Adrenal gland (tissue), 12 donors: ENCODE results near the gene GJA4. TPM values are rescaled to one million over a fixed set of nuclear protein-coding genes. Genes with fewer than 3 reads are reported as not detected.

ENCODE experiments used
- DNase-seq, 7 donors: peaks; one replicate each; pipeline ENCODE4 v3.0.0-alpha.2; 2019 to 2020
- H3K27ac ChIP-seq, 5 donors: fragments of 200-600 bp; sonication (generic) in 4 of 5; 1 replicate in 3 of 5; 2 replicates in 2 of 5; pipeline versions ENCODE4 v1.5.1 to v1.8.0; 2016 to 2020; ENCODE audit warnings: mild to moderate bottlenecking in 1 of 5
- H3K27me3 ChIP-seq: fragments of 200-600 bp; 2 replicates; pipeline ENCODE4 v1.8.0; 2021
- H3K36me3 ChIP-seq, 2 donors: fragments of 200-600 bp; replicated peaks in 1 of 2; 1 replicate in 1 of 2; 2 replicates in 1 of 2; pipeline versions ENCODE4 v1.5.1 to v1.8.0; 2018 to 2022
- H3K4me1 ChIP-seq, 2 donors: fragments of 200-600 bp; replicated peaks in 1 of 2; 1 replicate in 1 of 2; 2 replicates in 1 of 2; pipeline versions ENCODE4 v1.5.1 to v1.8.0; 2018 to 2021
- H3K4me3 ChIP-seq, 4 donors: fragments of 200-600 bp; sonication (generic) in 3 of 4; one replicate each; pipeline ENCODE4 v1.5.1; 2016 to 2018
- H3K9me3 ChIP-seq, 3 donors: fragments of 200-600 bp; sonication (generic) in 1 of 3; replicated peaks in 1 of 3; 1 replicate in 2 of 3; 2 replicates in 1 of 3; pipeline versions ENCODE4 v1.5.1 to v1.8.0; 2016 to 2021
- POLR2A ChIP-seq, 2 donors: fragments of 450-650 bp; IDR thresholded peaks; one replicate each; pipeline ENCODE4 v1.6.1; 2017; ENCODE audit warnings: antibody characterized with exemption in 2 of 2, mild to moderate bottlenecking in 2 of 2, moderate library complexity in 1 of 2
- WGBS, 4 donors: extraction: QIAGEN DNeasy Blood & Tissue Kit in 2 of 4; methylation state at CpG; one replicate each; pipeline versions ENCODE4 v1.1.5 to v1.1.7; 2013 to 2017; 5-methylcytosine and 5-hydroxymethylcytosine counted together
- intact Hi-C, 2 donors: fragments of 100-400 bp; cut with DNase I; formaldehyde crosslinking; loops; one replicate each; pipeline versions ENCODE4 v1.14.1 to v1.15.0; 2022 to 2023
- polyA plus RNA-seq, 3 donors: library from polyadenylated mRNA; stranded (reverse); fragments of 200-250 nt in 2 of 3; fragments of 350-450 nt in 1 of 3; fragmentation: Illumina TruSeq in 1 of 3; extraction: RNeasy Lipid Tissue Mini Kit (QIAGEN cat#74804) in 1 of 3; gene quantifications; one replicate each; pipeline ENCODE4 v1.2.3, GENCODE V29; 2013 to 2014
- total RNA-seq, 9 donors: library from RNA; depleted of rRNA in 4 of 9; stranded (reverse); fragments of >200 nt in 4 of 9; fragments of 120-200 nt in 1 of 9; fragmentation: NEBNext Ultra II Directional in 1 of 9; extraction: Animal tissue kit (Norgen Biotek cat#: 25700) in 1 of 9; gene quantifications; one replicate each; pipeline versions ENCODE4 v1.1.0 to v1.2.4, GENCODE V29; 2013 to 2023
- TF ChIP-seq, protein P1 (sequence below), 6 experiments: fragments of 450-650 bp in 4 of 6; fragments of 200-600 bp in 2 of 6; sonication (generic) in 1 of 6; IDR thresholded peaks; 1 replicate in 5 of 6; 2 replicates in 1 of 6; pipeline versions ENCODE4 v1.5.1 to v1.8.0; 2016 to 2021; ENCODE audit warnings: antibody characterized with exemption in 6 of 6, mild to moderate bottlenecking in 2 of 6, moderate library complexity in 1 of 6
- donor health status: healthy with polysubstance abuse.
- donor health status: Bipolar disorder and iron deficiency.
- donor health status: DM: yes; HTN: yes; CAD: no.
- donor health status: DM: no; HTN: no; CAD: no.
- donor health status: DM: no; HTN: no; CAD: no.
- donor health status: DM: yes; HTN: yes; CAD: no.

GJA4 gene
- total and polyA plus RNA-seq, 12 donors, result 4.8 to 68.4 (median 19.7) TPM

DNA sequence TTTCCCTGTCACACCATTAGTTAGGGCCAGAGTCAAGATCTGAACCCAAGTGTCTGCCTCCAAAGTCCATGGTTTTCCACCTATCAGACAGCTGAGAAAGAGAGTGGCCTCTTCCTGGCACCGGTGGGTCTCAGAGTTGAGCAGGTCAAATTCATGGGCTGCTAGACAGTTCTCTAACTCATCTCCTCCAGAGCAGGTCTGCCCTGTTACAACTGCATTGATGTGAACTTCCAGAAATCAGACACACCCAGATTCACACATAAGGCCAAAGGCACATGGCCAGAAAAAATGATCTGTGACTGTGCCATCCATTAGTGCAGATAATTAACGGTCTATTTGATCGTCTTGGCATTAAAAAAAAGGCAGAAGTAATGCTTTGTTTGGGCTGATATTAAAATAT, 49.3 kb downstream of the GJA4 start:
- H3K27me3 ChIP-seq, result no peaks in the 10 kb centered on the region
- no peaks in the 10 kb centered on the region for H3K9me3 ChIP-seq
- H3K36me3 ChIP-seq, result no peaks in the 10 kb centered on the region
- peaks cover under 1 to 43% of the 10 kb centered on the region in 2 donors for H3K4me1 ChIP-seq
- H3K4me3 ChIP-seq, result no peak overlapping the region
- DNase-seq, result peak in 1 of 7 donors; percentile 30
- no peak for TF ChIP-seq POLR2A (IDR thresholded peaks at IDR 0.05)
- TF ChIP-seq, protein P1, sequence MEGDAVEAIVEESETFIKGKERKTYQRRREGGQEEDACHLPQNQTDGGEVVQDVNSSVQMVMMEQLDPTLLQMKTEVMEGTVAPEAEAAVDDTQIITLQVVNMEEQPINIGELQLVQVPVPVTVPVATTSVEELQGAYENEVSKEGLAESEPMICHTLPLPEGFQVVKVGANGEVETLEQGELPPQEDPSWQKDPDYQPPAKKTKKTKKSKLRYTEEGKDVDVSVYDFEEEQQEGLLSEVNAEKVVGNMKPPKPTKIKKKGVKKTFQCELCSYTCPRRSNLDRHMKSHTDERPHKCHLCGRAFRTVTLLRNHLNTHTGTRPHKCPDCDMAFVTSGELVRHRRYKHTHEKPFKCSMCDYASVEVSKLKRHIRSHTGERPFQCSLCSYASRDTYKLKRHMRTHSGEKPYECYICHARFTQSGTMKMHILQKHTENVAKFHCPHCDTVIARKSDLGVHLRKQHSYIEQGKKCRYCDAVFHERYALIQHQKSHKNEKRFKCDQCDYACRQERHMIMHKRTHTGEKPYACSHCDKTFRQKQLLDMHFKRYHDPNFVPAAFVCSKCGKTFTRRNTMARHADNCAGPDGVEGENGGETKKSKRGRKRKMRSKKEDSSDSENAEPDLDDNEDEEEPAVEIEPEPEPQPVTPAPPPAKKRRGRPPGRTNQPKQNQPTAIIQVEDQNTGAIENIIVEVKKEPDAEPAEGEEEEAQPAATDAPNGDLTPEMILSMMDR (IDR thresholded peaks at IDR 0.05), result no peak
- H3K27ac ChIP-seq, result peak overlapping the region in 1 of 5 donors; percentile 59
- 45 to 59% (median 57%) methylated on average over 3 of the region's 3 CpGs for WGBS, 4 donors
- intact Hi-C loops, result no loop called here

DNA sequence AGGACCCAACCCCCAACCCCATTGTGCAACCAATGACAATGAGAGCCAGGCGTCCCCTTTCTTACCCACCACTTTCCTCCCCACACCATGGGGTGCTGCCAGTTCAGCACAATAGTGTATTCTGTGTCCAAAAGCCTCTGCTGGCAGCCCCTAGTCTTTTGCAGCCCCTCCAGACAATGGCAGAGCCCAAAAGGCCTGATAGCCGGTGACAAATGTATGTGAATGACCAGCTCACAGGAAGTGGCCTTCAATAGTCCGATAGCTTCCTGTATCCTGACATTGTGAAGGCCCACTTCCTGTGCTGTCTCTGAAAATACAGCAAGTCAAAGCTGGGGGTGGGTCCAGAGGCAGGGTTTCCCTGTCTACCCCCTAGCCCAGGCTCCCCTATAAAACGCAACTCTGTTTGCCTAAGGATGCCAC, 50.2 kb downstream of the GJA4 start:
- TF ChIP-seq, protein P1 (IDR thresholded peaks at IDR 0.05), result no peak
- TF ChIP-seq POLR2A (IDR thresholded peaks at IDR 0.05), result no peak
- intact Hi-C loops, result no loop called here
- H3K4me1 ChIP-seq, result peaks cover 6 to 47% of the 10 kb centered on the region in 2 donors
- peak in 3 of 7 donors; percentile 35 to 65 (median 39) for DNase-seq
- H3K4me3 ChIP-seq, result no peak overlapping the region
- H3K27me3 ChIP-seq, result no peaks in the 10 kb centered on the region
- H3K27ac ChIP-seq, result peak overlapping the region in 2 of 5 donors; percentile 38 to 59
- H3K36me3 ChIP-seq, result no peaks in the 10 kb centered on the region
- H3K9me3 ChIP-seq, result no peaks in the 10 kb centered on the region
- WGBS, 4 donors, result 64 to 74% (median 70%) methylated on average over 4 of the region's 4 CpGs

- Histone ChIP-seq H3K27me3 (no peaks in the 10 kb centered on the region), H3K9me3 (no peaks in the 10 kb centered on the region), H3K36me3 (no peaks in the 10 kb centered on the region), H3K27ac (peak overlapping the region in 2 of 5 donors; percentile 38 to 59), H3K4me1 (peaks cover 6 to 47% of the 10 kb centered on the region in 2 donors), H3K4me3 (no peak overlapping the region)
- DNase-seq, result peak in 1 of 7 donors; percentile 66
- WGBS, 4 donors, result 60 to 84% (median 67%) methylated on average over 14 of the region's 14 CpGs
- intact Hi-C loops, result no loop called here
- TF ChIP-seq POLR2A (IDR thresholded peaks at IDR 0.05), result no peak
- TF ChIP-seq, protein P1 (IDR thresholded peaks at IDR 0.05), result no peak
These were observed 50.8 kb downstream of the GJA4 start for GRCh38 chr1:34843392-34844251.

DNA sequence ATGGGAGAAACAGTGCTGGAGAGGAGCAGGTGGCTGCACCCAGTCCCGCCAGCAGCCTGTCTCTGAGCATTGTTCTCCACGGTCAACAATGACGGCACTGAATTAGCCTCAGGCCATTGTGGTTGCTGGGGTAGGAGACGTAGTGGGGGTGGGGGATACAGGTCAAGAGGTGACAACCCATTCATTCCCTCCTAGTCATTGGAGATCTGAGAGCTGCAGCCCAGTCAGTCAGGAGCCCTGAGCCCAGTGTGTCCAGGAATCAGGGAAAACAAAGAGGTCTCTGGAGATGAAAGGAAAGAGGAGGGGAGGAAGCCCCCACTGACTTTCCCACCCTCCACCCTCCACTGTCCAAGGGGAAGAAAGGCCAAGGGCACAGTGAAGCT, 51.4 kb downstream of the GJA4 start:
- H3K27ac ChIP-seq, result peak overlapping the region in 2 of 5 donors; percentile 47 to 59
- intact Hi-C loops, result no loop called here
- WGBS, 4 donors, result 67 to 94% (median 81%) methylated on average over 3 to 4 of the region's 4 CpGs

More for the DNA sequence above, 51.4 kb downstream of the GJA4 start:
- Histone ChIP-seq H3K36me3 (no peaks in the 10 kb centered on the region), H3K4me3 (no peak overlapping the region), H3K9me3 (no peaks in the 10 kb centered on the region), H3K27me3 (no peaks in the 10 kb centered on the region), H3K4me1 (peaks cover 6 to 47% of the 10 kb centered on the region in 2 donors)
- TF ChIP-seq, protein P1 (IDR thresholded peaks at IDR 0.05), result no peak
- TF ChIP-seq POLR2A (IDR thresholded peaks at IDR 0.05), result no peak
- DNase-seq, result peak in 1 of 7 donors; percentile 52

Other genes with a start within 250 kb of the GJA4 start
- gene GJB5, start 38.0 kb upstream of the GJA4 start, total RNA-seq, result not detected
- gene GJB5, start 38.0 kb upstream of the GJA4 start, polyA plus RNA-seq, result not detected
- gene GJB4, start 33.3 kb upstream of the GJA4 start, total RNA-seq, result not detected
- not detected for gene GJB4, start 33.3 kb upstream of the GJA4 start, polyA plus RNA-seq
- under 1 TPM in 4 of 9 donors, not detected in 5; 0.11 to 0.15 (median 0.14) TPM for gene GJB3, start 11.8 kb upstream of the GJA4 start, total RNA-seq
- under 1 TPM in 2 of 3 donors, not detected in 1; 0.17 to 0.32 TPM for gene GJB3, start 11.8 kb upstream of the GJA4 start, polyA plus RNA-seq
- 100 to 1,000 TPM in 1 of 9 donors, 10 to 100 TPM in 8; 39.6 to 109 (median 54.6) TPM for gene SMIM12, start 66.8 kb downstream of the GJA4 start, total RNA-seq
- 100 to 1,000 TPM in 1 of 3 donors, 10 to 100 TPM in 2; 16.2 to 129 (median 19.3) TPM for gene SMIM12, start 66.8 kb downstream of the GJA4 start, polyA plus RNA-seq
- gene DLGAP3, start 136.7 kb downstream of the GJA4 start, total RNA-seq, result 1 to 10 TPM in 1 of 9 donors, under 1 TPM in 8; 0.17 to 1.6 (median 0.67) TPM
- gene DLGAP3, start 136.7 kb downstream of the GJA4 start, polyA plus RNA-seq, result under 1 TPM; 0.13 to 0.56 (median 0.37) TPM
- gene TMEM35B, start 192.3 kb downstream of the GJA4 start, total RNA-seq, result 10 to 100 TPM; 19.8 to 88.9 (median 48.9) TPM
- gene TMEM35B, start 192.3 kb downstream of the GJA4 start, polyA plus RNA-seq, result 10 to 100 TPM; 17.1 to 51.2 (median 37.5) TPM
- gene ZMYM6, start 238.9 kb downstream of the GJA4 start, total RNA-seq, result 10 to 100 TPM in 8 of 9 donors, 1 to 10 TPM in 1; 9.6 to 33.4 (median 23.5) TPM
- gene ZMYM6, start 238.9 kb downstream of the GJA4 start, polyA plus RNA-seq, result 10 to 100 TPM; 15.7 to 28.0 (median 21.6) TPM